HG03439 (cell line): ENCODE data around the gene GPT2.

Experiments used
- ATAC-seq: cut with Tn5 transposase; IDR thresholded peaks from one replicate; pipeline ENCODE4 v1.9.1; 2021; ENCODE audit warnings: mild to moderate bottlenecking, moderate library complexity; ENCODE audit not compliant: unreplicated experiment

Gene GPT2

DNA sequence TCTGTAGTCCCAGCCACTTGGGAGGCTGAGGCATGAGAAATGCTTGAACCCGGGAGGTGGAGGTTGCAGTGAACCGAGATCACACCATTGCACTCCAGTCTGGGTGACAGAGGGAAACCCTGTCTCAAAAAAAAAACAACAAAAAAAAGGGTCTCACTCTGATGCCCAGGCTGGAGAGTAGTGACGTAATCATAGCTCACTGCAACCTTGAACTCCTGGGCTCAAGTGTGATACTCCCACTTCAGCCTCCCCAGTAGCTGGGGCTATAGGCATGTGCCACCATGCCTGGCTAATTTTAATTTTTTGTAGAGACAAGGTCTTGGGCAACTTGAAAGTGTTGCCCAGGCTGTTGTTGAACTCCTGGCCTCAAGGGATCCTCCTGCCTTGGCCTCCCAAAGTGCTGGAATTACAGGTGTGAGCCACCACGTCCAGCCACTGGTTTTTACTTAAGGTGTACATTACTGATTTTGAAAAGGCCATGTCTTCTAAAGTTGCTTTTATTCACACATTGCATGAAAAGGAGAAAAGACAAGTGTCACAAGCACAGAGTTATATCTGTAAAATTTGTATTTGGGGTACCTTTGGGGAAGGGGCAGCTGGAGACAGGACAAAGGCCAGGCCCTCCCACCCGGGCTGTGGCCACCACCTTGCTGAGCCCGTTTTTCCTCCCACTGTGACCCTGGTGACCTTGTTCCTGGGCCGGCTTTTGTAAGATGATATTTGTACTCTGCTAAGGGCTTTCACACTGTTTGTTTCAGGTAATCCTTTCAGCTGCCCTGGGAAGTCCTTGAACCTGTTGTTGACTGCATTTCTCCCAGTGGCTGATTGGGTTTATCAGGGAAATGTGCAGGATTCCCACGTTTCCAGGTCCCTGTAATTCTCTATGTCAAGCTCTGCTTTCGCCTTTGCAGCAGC lies 11.5 kb downstream of the GPT2 start:
- ATAC-seq, result no peak

DNA sequence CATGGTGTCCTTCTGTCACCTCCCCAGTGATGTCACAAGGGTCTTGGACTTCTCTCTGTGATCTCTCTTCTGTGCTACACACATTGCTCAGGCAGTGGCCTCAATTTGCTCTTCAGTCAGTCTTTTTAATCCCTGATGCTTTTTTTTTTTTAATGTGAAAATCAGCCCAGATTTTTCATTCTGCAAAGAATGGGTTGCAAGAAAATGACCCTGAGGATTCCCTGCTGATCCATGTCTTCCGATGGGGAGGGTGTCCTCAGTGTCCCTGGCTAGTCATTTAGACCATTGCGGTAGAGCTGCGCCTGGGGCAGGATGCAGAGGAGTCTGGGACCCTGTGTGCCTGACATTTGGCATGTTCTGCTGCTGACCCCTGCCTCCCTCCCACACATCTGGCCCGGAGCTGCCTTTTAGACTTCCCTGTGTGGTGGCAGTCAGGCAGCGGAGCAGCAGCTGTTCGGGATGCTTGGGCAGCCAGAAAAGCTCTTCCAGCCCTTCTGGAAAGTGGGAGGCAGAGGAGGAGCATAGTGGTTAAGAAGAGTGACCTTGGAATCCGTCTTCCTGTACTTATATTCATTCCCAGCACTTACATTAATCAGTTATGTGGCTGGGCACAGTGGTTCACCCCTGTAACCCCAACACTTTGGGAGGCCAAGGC lies 12.3 kb downstream of the GPT2 start:
- no peak for ATAC-seq

DNA sequence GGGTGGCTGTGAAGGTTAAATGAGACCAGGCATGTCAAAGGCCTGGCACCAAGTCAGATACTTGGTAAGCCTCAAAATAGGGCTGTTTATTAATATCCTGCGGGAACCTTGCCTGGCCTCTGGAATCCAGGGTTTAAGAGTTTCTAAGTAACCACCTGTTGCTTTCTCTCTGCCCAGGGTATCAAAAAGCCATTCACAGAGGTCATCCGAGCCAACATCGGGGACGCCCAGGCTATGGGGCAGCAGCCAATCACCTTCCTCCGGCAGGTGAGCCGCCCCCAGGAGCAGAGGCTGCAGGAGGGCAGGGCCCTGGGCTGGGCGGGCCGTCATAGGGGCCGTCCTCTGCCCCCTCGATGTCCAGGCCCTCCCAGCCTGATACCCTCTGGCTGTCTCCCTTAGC lies 13.3 kb downstream of the GPT2 start:
- no peak for ATAC-seq

DNA sequence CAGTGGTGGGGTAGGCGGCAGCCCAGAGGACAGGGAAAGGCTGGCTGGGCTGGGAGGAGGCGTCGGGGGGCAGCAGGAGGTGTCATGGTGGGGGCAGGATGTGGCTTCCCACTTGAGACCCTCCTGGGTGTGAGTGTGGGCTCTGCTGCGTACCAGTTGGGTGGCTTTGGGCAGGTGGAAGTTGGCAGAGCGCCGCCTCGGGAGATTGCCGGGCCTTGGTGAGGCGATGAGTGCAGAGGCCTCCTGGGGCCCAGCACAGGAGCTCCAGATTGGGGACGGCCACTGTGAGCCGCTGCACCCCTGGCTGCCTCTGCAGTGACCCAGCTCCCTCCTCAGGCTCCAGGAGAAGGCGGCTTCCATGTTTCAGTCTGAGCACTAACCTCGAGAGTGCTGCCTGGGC lies 13.8 kb downstream of the GPT2 start:
- ATAC-seq, result no peak

DNA sequence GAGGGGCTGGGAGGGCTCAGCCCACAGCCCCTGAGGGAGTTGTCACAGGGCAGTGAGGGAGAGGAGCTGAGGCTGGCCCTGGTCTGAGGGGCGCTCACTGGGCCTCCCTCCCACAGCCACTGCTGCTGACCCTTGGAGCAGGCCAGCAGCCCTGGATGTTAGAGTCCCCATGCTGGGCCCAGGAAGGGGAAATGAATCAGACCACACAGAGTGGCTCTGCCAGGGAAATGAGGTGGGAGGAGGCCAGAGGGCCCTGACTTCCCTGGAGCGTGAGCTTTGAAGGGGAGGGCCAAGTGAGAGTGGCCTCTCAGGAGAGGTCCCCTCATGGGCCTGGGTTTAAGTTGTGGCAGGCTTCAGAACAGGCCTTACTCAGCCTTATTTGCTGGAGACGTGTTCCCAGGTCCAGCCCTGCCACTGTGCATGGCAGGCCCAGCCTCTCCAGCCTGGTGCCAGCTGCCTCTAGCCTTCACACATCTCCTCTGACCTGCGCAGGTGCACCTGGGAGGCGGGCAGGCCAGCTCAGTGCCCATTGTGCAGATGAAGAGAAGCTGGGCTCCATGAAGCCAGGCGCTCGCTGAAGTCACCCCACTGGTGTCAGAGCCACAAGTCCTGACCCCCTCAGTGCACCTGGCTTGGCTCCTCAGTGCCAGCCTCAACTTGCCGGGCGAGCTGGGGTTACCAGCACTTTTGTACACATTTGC lies 15.4 kb downstream of the GPT2 start:
- no peak for ATAC-seq

DNA sequence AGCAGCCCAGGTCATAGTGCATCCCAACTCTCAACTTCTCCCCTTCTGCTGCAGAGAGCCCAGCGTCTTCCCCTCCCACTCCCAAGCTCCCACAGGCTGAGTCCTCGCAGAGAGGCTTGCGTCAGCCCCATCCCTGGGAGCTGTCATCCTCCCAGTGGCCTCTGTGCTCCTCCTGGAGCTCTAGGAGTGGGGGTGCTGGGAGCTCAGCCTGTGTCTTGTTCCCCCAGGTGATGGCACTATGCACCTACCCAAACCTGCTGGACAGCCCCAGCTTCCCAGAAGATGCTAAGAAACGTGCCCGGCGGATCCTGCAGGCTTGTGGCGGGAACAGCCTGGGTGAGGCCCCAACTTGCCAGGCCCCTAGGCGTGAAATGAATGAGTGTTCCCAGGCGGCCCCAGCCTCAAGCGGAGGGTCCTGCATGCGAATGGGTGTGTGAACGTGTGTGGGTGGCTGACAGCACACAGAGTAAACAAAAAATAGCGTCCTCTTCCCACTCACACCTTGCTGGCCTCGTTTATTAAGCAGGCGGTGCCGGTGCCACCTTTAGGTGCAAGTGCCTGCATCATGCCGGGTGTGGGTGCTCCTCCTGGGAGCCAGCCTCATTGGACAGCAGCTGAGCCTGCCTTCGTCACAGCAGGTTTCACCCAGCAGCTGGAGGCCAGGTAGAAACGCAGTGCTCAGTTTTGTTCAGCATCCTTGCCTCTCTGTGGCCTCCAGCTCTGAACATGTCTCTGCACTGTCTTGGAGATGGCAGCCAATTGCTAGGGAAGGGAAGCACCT lies 16.5 kb downstream of the GPT2 start:
- no peak for ATAC-seq

DNA sequence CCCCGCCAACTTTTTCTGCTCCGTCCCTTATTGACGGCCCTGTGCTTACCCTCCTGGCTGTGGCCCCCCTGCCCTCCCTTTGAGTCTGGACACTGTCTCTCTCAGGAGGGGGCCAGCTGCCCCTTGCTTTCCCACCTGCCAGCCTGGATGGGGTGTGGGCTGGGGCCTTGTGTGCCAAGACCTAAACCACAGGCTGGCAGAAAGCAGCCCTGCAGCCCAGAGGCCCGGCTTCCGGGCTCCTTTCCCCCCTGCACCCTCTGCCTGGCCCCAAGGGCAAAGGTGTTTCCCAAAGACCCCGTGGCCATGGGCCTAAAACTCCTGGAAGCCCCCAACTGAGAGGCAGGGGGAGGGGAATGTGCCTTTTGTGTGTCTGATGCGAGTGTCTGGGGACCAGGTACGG lies 17.5 kb downstream of the GPT2 start:
- no peak for ATAC-seq

DNA sequence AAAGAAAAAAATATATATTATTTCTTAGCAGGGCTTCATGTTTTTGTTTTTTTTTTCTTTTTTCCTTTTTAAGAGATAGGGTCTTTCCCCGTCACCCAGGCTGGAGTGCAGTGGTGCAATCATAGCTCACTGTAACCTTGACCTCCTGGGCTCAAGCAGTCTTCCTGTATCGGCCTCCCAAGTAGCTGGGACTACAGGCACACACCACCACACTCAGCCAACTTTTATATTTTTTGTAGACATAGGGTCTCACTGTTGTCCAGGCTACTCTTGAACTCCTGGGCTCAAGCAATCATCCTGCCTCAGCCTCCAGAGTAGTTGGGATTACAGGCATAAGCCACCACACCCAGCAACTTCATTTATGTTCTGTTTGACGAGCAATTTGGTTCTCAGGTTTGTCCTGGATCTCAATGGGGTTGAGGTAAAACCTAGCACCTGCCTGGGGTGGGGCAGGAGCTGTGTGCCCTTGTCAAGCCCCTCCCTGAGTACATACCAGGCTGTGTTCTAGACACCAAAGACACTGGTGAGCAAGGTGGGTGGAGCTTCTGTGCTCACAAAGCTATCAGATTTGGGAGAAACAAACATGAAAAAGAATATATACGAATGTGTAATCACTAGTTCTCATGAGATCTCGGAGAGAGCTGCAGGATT lies 19.2 kb downstream of the GPT2 start:
- ATAC-seq, result no peak

DNA sequence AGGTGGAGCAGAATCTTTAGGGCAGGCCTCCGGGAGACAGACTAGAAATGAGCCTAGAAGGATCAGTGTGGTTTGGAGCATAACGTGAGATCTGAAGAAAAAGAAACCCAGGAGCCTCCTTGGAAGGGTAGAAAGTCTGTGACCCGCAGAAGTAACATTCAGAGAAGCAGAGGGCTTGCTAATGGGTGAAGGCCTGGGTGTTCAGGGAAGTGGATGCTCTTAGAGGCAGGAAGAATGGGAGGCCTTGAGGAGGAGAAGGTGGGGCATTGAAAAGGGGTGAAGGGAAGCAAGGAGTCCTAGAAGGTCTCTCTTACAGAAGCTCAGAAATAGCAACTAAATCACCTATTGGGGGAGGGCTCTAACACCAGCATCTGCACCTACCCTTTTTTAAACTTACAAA lies 20.3 kb downstream of the GPT2 start:
- ATAC-seq, result no peak

DNA sequence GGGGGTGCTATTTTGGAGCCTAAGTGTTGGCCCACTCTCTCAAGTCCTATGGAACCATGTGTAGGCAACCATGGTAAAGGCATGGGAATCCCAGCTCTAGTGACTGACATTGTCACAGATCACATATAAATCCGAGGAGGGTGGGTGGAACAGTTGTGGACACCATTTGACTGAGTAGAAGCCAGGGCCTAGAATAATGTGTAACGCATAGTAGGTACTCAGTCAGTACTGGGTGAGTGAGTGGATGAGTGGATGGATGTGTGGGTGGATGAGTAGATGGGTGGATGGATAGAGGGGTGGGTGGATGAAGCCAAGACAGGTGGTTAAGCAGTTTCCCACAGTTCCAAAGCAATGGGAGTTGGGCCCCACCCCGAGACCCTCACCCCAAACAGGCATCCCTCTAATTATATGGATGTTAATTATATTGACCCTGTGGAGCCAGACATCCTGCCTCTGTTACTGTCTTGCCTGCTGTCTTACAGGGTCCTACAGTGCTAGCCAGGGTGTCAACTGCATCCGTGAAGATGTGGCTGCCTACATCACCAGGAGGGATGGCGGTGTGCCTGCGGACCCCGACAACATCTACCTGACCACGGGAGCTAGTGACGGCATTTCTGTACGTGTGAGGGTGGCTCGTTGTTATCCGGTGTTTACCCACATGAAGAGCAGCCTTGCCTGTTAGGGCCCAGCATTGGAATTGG lies 22.3 kb downstream of the GPT2 start:
- ATAC-seq, result no peak

DNA sequence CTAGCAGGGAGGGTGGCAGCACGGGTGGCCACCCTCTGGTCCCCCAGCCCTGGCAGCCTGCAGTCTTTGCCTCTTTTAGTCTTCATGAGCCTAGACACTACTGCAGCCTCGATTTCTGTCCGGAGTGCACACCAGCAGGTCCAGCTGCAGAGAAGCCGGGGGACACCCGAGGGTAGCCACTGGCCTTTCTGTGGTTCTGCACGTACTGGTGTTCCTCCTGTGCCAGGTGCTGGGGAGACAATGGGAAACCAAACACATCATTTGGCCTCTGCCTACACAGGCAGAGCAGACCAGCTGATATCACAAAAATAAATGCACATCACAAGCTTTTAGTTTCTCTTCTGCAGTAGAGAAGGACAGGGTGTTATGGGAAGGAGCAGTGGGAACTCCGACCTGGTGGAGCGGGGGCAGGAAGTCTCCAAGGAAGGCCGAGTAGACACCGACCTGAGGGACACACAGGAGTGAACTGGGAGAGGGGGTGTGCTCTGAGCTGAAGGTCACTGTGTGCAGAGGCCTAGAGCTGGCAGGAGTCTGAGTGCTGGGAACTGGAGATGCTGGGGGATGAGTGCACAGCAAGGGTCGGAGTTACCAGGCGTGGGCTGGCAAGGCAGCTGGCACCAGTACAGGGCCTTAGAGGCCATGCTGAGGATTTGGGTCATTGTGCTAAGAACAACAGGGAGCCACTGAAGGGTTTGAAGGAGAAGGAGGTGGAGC lies 23.1 kb downstream of the GPT2 start:
- no peak for ATAC-seq

DNA sequence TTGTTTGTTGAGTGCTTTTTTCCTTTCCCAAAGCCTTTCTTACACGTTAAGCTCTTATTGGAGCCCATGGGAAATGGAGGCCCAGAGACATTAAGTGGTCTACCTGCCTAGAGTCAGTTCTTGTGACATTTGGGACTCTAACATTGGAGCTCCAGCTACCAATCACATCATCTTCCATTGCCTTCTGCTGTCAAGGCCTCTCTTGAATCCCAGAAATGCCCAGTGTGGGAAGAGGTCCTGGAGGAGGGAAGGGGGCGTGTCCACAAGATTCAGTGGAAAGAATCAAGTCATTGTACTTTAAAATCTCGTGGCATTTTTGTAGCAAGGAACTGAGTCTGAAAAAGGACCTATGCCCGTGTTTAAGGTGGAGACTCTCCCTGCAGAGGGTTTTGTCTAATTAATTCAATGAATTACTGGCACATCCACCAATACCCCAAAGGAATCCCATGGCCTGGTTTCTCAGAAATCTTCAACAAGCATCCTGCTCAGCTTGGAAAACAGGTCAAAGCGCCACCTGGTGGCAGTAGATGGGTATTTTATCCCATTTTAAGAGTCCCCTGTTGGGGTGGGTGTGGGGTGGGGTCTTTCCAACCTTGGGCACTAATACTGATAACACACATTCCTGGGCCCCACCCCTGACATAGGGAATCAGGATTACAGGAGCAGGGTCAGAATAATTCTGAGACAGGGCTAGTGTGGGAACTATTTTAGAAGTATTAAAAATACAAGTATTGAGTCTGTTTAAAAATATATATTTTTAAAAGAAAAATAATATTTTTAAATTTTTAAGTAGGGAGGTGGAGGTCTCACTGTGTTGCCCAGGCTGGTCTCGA lies 24.6 kb downstream of the GPT2 start:
- ATAC-seq, result no peak

DNA sequence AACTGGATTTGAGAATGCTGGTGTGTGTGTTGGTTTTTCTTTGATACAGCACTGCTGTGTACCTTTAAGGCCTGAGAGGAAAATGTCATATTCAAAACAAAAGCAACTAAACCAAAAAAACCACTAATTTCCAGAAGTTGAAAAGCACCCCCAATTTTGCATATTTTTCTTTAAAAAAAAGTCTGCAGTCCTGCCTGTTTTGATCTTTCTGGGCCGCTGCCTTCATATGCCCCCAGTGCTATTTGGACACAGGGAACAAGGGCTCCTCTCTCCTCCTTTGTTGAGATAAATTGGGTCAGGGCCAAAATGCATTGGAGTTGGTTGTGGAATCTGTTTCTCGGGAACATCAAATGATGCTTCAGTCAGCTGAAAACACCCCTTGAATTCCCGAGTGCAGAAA lies 26.9 kb downstream of the GPT2 start:
- ATAC-seq, result peak; percentile 51

DNA sequence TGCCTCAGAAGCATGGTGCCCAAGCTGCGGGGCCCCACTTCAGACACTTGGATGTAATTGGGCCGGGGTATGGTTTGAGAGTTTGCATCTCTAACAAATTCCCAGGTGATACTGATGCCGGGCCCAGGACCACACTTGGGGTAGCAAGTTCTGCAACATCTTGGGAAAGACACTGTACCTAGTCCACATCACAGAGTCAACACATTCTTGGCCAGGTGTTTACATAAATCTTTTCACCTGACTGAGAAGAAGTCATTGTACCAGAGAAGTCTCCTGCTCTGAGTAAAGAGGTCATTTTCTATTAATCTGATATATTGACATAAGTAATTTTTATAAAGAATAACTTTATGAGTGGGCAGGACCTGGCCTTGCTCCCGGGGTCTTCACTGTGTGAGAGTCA lies 27.5 kb downstream of the GPT2 start:
- no peak for ATAC-seq

DNA sequence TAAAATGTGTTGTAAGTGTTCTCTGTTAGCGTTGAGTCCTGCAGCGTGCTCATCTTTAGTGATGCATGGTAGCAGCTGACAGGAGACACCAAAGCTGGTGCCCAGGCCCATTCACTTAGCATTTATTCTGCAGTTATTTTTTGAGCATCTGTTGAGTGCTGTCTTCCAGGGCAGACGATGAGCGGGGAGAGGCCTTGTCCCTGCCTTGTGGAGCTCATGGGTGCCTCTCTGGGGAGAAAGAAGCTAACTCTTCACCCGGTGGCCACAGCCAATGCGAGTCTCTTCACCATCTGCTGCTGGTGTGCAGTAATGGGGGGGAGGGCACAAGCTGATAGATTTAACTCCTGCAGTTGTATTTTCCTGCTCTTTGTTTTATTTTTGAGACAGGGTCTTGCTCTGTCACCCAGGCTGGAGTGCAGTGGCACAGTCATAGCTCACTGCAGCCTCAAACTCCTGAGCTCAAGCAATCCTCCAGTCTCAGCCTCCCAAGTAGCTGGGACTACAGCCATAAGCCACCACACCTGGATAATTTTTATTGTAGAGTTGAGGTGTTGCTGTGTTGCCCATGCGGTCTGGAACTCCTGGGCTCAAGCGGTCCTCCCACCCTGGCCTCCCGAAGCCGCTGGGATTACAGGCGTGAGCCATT lies 30.5 kb downstream of the GPT2 start:
- no peak for ATAC-seq

DNA sequence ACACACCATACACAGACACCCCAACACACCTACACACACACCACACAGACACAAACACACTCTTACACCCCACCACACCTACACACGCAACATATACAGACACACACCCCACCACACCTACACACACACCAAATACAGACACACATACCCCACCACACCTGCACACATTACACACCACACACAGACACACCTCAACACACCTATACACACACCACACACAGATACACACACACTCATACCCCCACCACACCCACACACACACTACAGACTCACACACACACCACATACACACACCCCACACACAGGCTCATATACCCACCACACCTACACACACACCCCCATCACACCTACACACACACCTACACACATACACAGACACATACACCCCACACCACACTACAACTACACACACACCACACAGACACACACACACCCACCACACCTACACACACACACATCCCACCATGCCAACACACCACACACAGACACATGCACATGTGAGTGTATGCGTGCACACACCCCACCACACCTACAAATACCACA lies 31.4 kb downstream of the GPT2 start:
- no peak for ATAC-seq

DNA sequence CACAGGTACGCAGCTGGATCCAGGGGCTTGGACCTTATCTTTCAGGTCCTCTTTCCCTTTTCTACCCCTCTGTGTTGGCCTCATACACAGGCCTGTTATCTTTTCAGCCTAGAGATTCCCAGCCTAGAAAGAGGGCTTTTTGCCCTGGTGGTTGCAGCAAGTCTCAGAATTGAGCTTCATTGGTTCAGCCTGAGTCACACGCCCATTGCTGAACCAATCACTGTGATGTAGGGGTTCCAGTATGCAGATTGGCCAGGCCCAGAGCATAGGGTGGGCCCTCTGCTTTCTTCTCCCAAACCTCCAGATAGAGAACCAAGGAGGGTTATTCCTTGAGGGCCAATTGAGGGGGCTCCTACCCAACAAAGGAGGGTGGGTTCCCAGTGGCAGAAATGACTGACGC lies 32.8 kb downstream of the GPT2 start:
- no peak for ATAC-seq

DNA sequence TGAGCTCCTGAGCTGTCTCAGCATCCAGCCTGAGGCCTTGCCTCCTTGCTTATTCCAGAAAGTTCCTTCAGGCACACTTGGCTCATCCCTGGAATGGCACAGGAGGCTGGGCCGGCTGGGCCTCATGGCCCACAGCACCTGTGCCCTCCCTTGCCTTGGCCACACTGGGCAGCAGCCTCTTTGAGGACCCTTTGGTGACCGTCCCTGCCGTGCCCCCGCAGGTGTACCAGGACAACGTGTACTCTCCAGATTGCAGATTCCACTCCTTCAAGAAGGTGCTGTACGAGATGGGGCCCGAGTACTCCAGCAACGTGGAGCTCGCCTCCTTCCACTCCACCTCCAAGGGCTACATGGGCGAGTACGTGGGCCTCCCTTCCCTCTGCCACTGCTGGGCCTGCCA lies 34.2 kb downstream of the GPT2 start:
- ATAC-seq, result peak; percentile 6
